Measurements from ENCODE around the gene NEDD9. TPM values are rescaled to one million over a fixed set of nuclear protein-coding genes. Genes with fewer than 3 reads are reported as not detected.

Gene NEDD9
- total and polyA plus RNA-seq, 2 donors (not counting 1 experiment from before 2014, with no cell fraction given), result 33.7 to 35.2 TPM

- no peaks in the 10 kb centered on the region for H3K36me3 ChIP-seq (ENCODE audit: control insufficient read depth, insufficient read depth, low read length)
- H3K4me2 ChIP-seq (ENCODE audit: extremely low read depth, insufficient read depth, low read length), result no peak overlapping the region
- no peaks in the 10 kb centered on the region for H3K27me3 ChIP-seq (ENCODE audit: control insufficient read depth, insufficient read depth, low read length)
- H2AFZ ChIP-seq (ENCODE audit: low read length), result no peak overlapping the region
- H3K9ac ChIP-seq (ENCODE audit: insufficient read depth, low read length), result no peak overlapping the region
- no peaks in the 10 kb centered on the region for H3K9me3 ChIP-seq (ENCODE audit: control insufficient read depth, insufficient read depth, low read depth, low read length)
- TF ChIP-seq CTCF (conservative IDR thresholded peaks at IDR 0.05 in 1 of 2, IDR thresholded peaks at IDR 0.05 in 1 of 2; ENCODE audit: low read depth in 1 of 2, low read length in 2 of 2) (no peak), EZH2 (IDR thresholded peaks at IDR 0.05; ENCODE audit: low read length, missing control alignments) (no peak)
- no peak for DNase-seq (ENCODE audit: low read depth in 2 of 2)
- no peaks in the 10 kb centered on the region for H3K79me2 ChIP-seq (ENCODE audit: control insufficient read depth, insufficient read depth, low read length)
- H3K4me1 ChIP-seq (ENCODE audit: control insufficient read depth, extremely low read depth, insufficient read depth, low read length), result peaks cover 7% of the 10 kb centered on the region
- H4K20me1 ChIP-seq (ENCODE audit: control insufficient read depth, extremely low read depth, insufficient read depth, low read length), result no peaks in the 10 kb centered on the region
- no peak overlapping the region for H3K27ac ChIP-seq (ENCODE audit: insufficient read depth, low read length)
- H3K4me3 ChIP-seq (replicated peaks in 1 of 4; ENCODE audit: control extremely low read depth in 1 of 4, insufficient read depth in 1 of 4, low read depth in 3 of 4, low read length in 4 of 4), result no peak overlapping the region
These were observed 14.3 kb upstream of the NEDD9 start for GRCh38 chr6:11246722-11247121.

GRCh38 chr6:11245381-11246256, 13.2 kb upstream of the NEDD9 start:
- H2AFZ ChIP-seq (ENCODE audit: low read length), result no peak overlapping the region
- H3K36me3 ChIP-seq (ENCODE audit: control insufficient read depth, insufficient read depth, low read length), result no peaks in the 10 kb centered on the region
- H3K4me1 ChIP-seq (ENCODE audit: control insufficient read depth, extremely low read depth, insufficient read depth, low read length), result peaks cover 5% of the 10 kb centered on the region
- H3K9ac ChIP-seq (ENCODE audit: insufficient read depth, low read length), result no peak overlapping the region
- no peak overlapping the region for H3K27ac ChIP-seq (ENCODE audit: insufficient read depth, low read length)
- DNase-seq (ENCODE audit: low read depth in 2 of 2), result no peak
- H3K9me3 ChIP-seq (ENCODE audit: control insufficient read depth, insufficient read depth, low read depth, low read length), result no peaks in the 10 kb centered on the region
- H4K20me1 ChIP-seq (ENCODE audit: control insufficient read depth, extremely low read depth, insufficient read depth, low read length), result no peaks in the 10 kb centered on the region
- TF ChIP-seq EZH2 (IDR thresholded peaks at IDR 0.05; ENCODE audit: low read length, missing control alignments) (no peak), CTCF (conservative IDR thresholded peaks at IDR 0.05 in 1 of 2, IDR thresholded peaks at IDR 0.05 in 1 of 2; ENCODE audit: low read depth in 1 of 2, low read length in 2 of 2) (no peak)
- H3K79me2 ChIP-seq (ENCODE audit: control insufficient read depth, insufficient read depth, low read length), result no peaks in the 10 kb centered on the region
- no peaks in the 10 kb centered on the region for H3K27me3 ChIP-seq (ENCODE audit: control insufficient read depth, insufficient read depth, low read length)
- no peak overlapping the region for H3K4me2 ChIP-seq (ENCODE audit: extremely low read depth, insufficient read depth, low read length)
- H3K4me3 ChIP-seq (replicated peaks in 1 of 4; ENCODE audit: control extremely low read depth in 1 of 4, insufficient read depth in 1 of 4, low read depth in 3 of 4, low read length in 4 of 4), result no peak overlapping the region

GRCh38 chr6:11244387-11245126, 12.1 kb upstream of the NEDD9 start:
- H3K4me2 ChIP-seq (ENCODE audit: extremely low read depth, insufficient read depth, low read length), result no peak overlapping the region
- no peaks in the 10 kb centered on the region for H3K9me3 ChIP-seq (ENCODE audit: control insufficient read depth, insufficient read depth, low read depth, low read length)
- H3K4me3 ChIP-seq (replicated peaks in 1 of 4; ENCODE audit: control extremely low read depth in 1 of 4, insufficient read depth in 1 of 4, low read depth in 3 of 4, low read length in 4 of 4), result no peak overlapping the region
- DNase-seq (ENCODE audit: low read depth in 2 of 2), result no peak
- no peaks in the 10 kb centered on the region for H3K27me3 ChIP-seq (ENCODE audit: control insufficient read depth, insufficient read depth, low read length)
- no peak for TF ChIP-seq EZH2 (IDR thresholded peaks at IDR 0.05; ENCODE audit: low read length, missing control alignments)
- no peak for TF ChIP-seq CTCF (conservative IDR thresholded peaks at IDR 0.05 in 1 of 2, IDR thresholded peaks at IDR 0.05 in 1 of 2; ENCODE audit: low read depth in 1 of 2, low read length in 2 of 2)
- H3K36me3 ChIP-seq (ENCODE audit: control insufficient read depth, insufficient read depth, low read length), result no peaks in the 10 kb centered on the region
- H2AFZ ChIP-seq (ENCODE audit: low read length), result no peak overlapping the region
- no peak overlapping the region for H3K27ac ChIP-seq (ENCODE audit: insufficient read depth, low read length)
- H3K4me1 ChIP-seq (ENCODE audit: control insufficient read depth, extremely low read depth, insufficient read depth, low read length), result peaks cover 5% of the 10 kb centered on the region
- no peak overlapping the region for H3K9ac ChIP-seq (ENCODE audit: insufficient read depth, low read length)
- no peaks in the 10 kb centered on the region for H3K79me2 ChIP-seq (ENCODE audit: control insufficient read depth, insufficient read depth, low read length)
- H4K20me1 ChIP-seq (ENCODE audit: control insufficient read depth, extremely low read depth, insufficient read depth, low read length), result no peaks in the 10 kb centered on the region

Data from fibroblast of lung (primary cell).